Neural cell (in vitro differentiated cells): Measurements from ENCODE around the gene ZSWIM7. TPM values are rescaled to one million over a fixed set of nuclear protein-coding genes. Genes with fewer than 3 reads are reported as not detected.

Source experiments
- H2AFZ ChIP-seq: fragments of 200-600, 300-800 bp; sonication (generic), shearing (Covaris generic); 2 replicates; pipeline ENCODE4 v1.6.0; 2014; ENCODE audit warnings: low read depth, mild to moderate bottlenecking, antibody characterized with exemption, low read length, moderate library complexity
- H3F3A ChIP-seq: fragments of 200-600 bp; shearing (Covaris generic); 2 replicates; pipeline ENCODE4 v1.6.1; 2016; ENCODE audit warnings: mild to moderate bottlenecking, moderate library complexity, mixed read lengths, antibody characterized with exemption, low read length; ENCODE audit not compliant: insufficient read depth, poor library complexity, severe bottlenecking
- H3K27ac ChIP-seq: fragments of 200-600, 300-800 bp; sonication (generic), shearing (Covaris generic); 2 replicates; pipeline ENCODE4 v1.5.1; 2014; ENCODE audit warnings: mild to moderate bottlenecking, low read length, moderate library complexity
- H3K27me3 ChIP-seq: fragments of 300-800, 200-600 bp; sonication (generic), shearing (Covaris generic); 2 replicates; pipeline ENCODE4 v1.6.0; 2014; ENCODE audit warnings: mild to moderate bottlenecking, low read depth, low read length, moderate library complexity; ENCODE audit not compliant: insufficient read depth
- H3K36me3 ChIP-seq: fragments of 300-800, 200-600 bp; sonication (generic), shearing (Covaris generic); 2 replicates; pipeline ENCODE4 v1.5.1; 2014; ENCODE audit warnings: mild to moderate bottlenecking, antibody characterized with exemption, low read length, moderate library complexity; ENCODE audit not compliant: insufficient read depth
- H3K4me2 ChIP-seq: fragments of 300-800, 200-600 bp; sonication (generic), shearing (Covaris generic); 2 replicates; pipeline ENCODE4 v1.6.0; 2014; ENCODE audit warnings: mild to moderate bottlenecking, low read length
- H3K4me3 ChIP-seq: fragments of 300-800, 200-600 bp; sonication (generic), shearing (Covaris generic); 2 replicates; pipeline ENCODE4 v1.5.1; 2014; ENCODE audit warnings: mild to moderate bottlenecking, low read length, moderate library complexity
- H3K79me2 ChIP-seq: fragments of 200-600 bp; shearing (Covaris generic); replicated peaks from 2 replicates; pipeline ENCODE4 v1.6.0; 2014; ENCODE audit warnings: mild to moderate bottlenecking, low read length, moderate library complexity; ENCODE audit not compliant: insufficient read depth
- H3K9ac ChIP-seq: fragments of 300-800, 200-600 bp; sonication (generic), shearing (Covaris generic); 2 replicates; pipeline ENCODE4 v1.6.1; 2016; ENCODE audit warnings: mild to moderate bottlenecking, low read length, mixed read lengths
- H3K9me2 ChIP-seq: fragments of 200-600 bp; shearing (Covaris generic); 2 replicates; pipeline ENCODE4 v1.6.1; 2016; ENCODE audit warnings: mild to moderate bottlenecking, low read length, mixed read lengths; ENCODE audit not compliant: insufficient read depth
- H3K9me3 ChIP-seq: fragments of 200-600, 300-800 bp; sonication (generic), shearing (Covaris generic); 2 replicates; pipeline ENCODE4 v1.6.1; 2016; ENCODE audit warnings: mild to moderate bottlenecking, mixed run types, low read length, moderate library complexity, mixed read lengths
- H4K20me1 ChIP-seq: fragments of 200-600 bp; shearing (Covaris generic); 2 replicates; pipeline ENCODE4 v1.6.1; 2016; ENCODE audit warnings: mild to moderate bottlenecking, mixed run types; ENCODE audit not compliant: insufficient read depth
- CTCF ChIP-seq: fragments of 450-650 bp; IDR thresholded peaks from 2 replicates; pipeline ENCODE4 v1.5.1; 2014; ENCODE audit warnings: antibody characterized with exemption, mild to moderate bottlenecking, moderate library complexity; ENCODE audit not compliant: poor library complexity, severe bottlenecking
- EP300 ChIP-seq: fragments of 450-650 bp; conservative IDR thresholded peaks from 2 replicates; pipeline ENCODE4 v1.6.1; 2014; ENCODE audit warnings: antibody characterized with exemption, mild to moderate bottlenecking, moderate library complexity; ENCODE audit not compliant: poor library complexity, severe bottlenecking
- EZH2 ChIP-seq: fragments of 200-600, 300-800 bp; shearing (Covaris generic), sonication (generic); IDR thresholded peaks from 2 replicates; pipeline ENCODE4 v1.6.1; 2014; ENCODE audit warnings: antibody characterized with exemption, low read length, borderline replicate concordance, mild to moderate bottlenecking; ENCODE audit not compliant: insufficient read depth, poor library complexity, severe bottlenecking
- MXI1 ChIP-seq: fragments of 450-650 bp; conservative IDR thresholded peaks from 2 replicates; pipeline ENCODE4 v1.6.1; 2014; ENCODE audit warnings: antibody characterized with exemption, mild to moderate bottlenecking; ENCODE audit not compliant: poor library complexity, severe bottlenecking
- POLR2AphosphoS5 ChIP-seq: IDR thresholded peaks from 2 replicates; pipeline ENCODE4 v1.6.1; 2012
- RAD21 ChIP-seq: fragments of 450-650 bp; conservative IDR thresholded peaks from 2 replicates; pipeline ENCODE4 v1.6.1; 2014; ENCODE audit warnings: antibody characterized with exemption, mild to moderate bottlenecking, moderate library complexity
- REST ChIP-seq: IDR thresholded peaks from 2 replicates; pipeline ENCODE4 v1.6.1; 2012; ENCODE audit warnings: borderline replicate concordance
- SMC3 ChIP-seq: fragments of 450-650 bp; conservative IDR thresholded peaks from 2 replicates; pipeline ENCODE4 v1.6.1; 2014; ENCODE audit warnings: antibody characterized with exemption, mild to moderate bottlenecking, moderate library complexity; ENCODE audit not compliant: poor library complexity
- TAF1 ChIP-seq: IDR thresholded peaks from 2 replicates; pipeline ENCODE4 v1.6.1; 2012; ENCODE audit warnings: low read depth
- polyA plus RNA-seq: library from polyadenylated mRNA; depleted of rRNA; stranded (reverse); fragments of >200 nt; gene quantifications from 2 replicates; pipeline ENCODE4 v1.2.3, GENCODE V29; 2014

The ZSWIM7 gene
- polyA plus RNA-seq, 1 donor from 2014 or later, result 34.0 TPM

GRCh38 chr17:16036261-16036660 lies 36.8 kb upstream of the ZSWIM7 start:
- no peak overlapping the region for H3K4me2 ChIP-seq

GRCh38 chr17:16033729-16034349 lies 34.3 kb upstream of the ZSWIM7 start:
- H3K9ac ChIP-seq, result no peak overlapping the region
- no peaks in the 10 kb centered on the region for H3F3A ChIP-seq
- H3K27ac ChIP-seq, result no peak overlapping the region
- no peak overlapping the region for H3K4me3 ChIP-seq
- H3K36me3 ChIP-seq, result peaks cover 12% of the 10 kb centered on the region
- no peaks in the 10 kb centered on the region for H3K9me2 ChIP-seq
- no peaks in the 10 kb centered on the region for H3K27me3 ChIP-seq
- H3K9me3 ChIP-seq, result no peaks in the 10 kb centered on the region
- no peaks in the 10 kb centered on the region for H3K79me2 ChIP-seq
- H4K20me1 ChIP-seq, result no peaks in the 10 kb centered on the region
- H2AFZ ChIP-seq, result no peak overlapping the region
- no peak overlapping the region for H3K4me2 ChIP-seq
- TF ChIP-seq TAF1 (no peak), POLR2AphosphoS5 (no peak), EZH2 (no peak), REST (no peak), RAD21 (no peak), EP300 (no peak), SMC3 (no peak)

More at GRCh38 chr17:16036261-16036660, 36.8 kb upstream of the ZSWIM7 start:
- Histone ChIP-seq H3F3A (no peaks in the 10 kb centered on the region), H3K27ac (no peak overlapping the region), H3K36me3 (peaks cover 8% of the 10 kb centered on the region), H3K9me3 (no peaks in the 10 kb centered on the region), H3K79me2 (no peaks in the 10 kb centered on the region), H2AFZ (no peak overlapping the region), H3K9ac (no peak overlapping the region), H3K27me3 (no peaks in the 10 kb centered on the region), H3K9me2 (no peaks in the 10 kb centered on the region), H4K20me1 (no peaks in the 10 kb centered on the region), H3K4me3 (no peak overlapping the region)
- TF ChIP-seq EZH2 (no peak), SMC3 (no peak), POLR2AphosphoS5 (no peak), CTCF (no peak), EP300 (no peak), TAF1 (no peak), MXI1 (no peak), RAD21 (no peak), REST (no peak)
